SK-N-SH treated with all-trans-retinoic acid at 6 μM for 48 hours (cell line): ENCODE results near the gene ZNF219.

Source experiments
- ATAC-seq: fragments of 200-7000 bp; cut with Tn5 transposase; 3 replicates; pipeline ENCODE4 v1.9.1; 2020; ENCODE audit warnings: mild to moderate bottlenecking, moderate library complexity
- BACH2 ChIP-seq: fragments of 250-450 bp; sonication (Bioruptor Pico); IDR thresholded peaks from 2 replicates; pipeline ENCODE4 v1.9.0; 2021; ENCODE audit warnings: mild to moderate bottlenecking, borderline replicate concordance
- CSDC2 ChIP-seq: fragments of 250-450 bp; sonication (Bioruptor Pico); IDR thresholded peaks from 2 replicates; pipeline ENCODE4 v1.5.0; 2020; ENCODE audit warnings: mild to moderate bottlenecking, moderate library complexity
- ESRRG ChIP-seq: fragments of 250-450 bp; sonication (Bioruptor Pico); IDR thresholded peaks from 2 replicates; pipeline ENCODE4 v1.6.1; 2021; ENCODE audit warnings: mild to moderate bottlenecking
- GLIS3 ChIP-seq: fragments of 250-450 bp; sonication (Bioruptor Pico); IDR thresholded peaks from 2 replicates; pipeline ENCODE4 v1.5.0; 2020; ENCODE audit warnings: mild to moderate bottlenecking, moderate library complexity
- ISL1 ChIP-seq: fragments of 250-450 bp; sonication (Bioruptor Pico); IDR thresholded peaks from 2 replicates; pipeline ENCODE4 v2.1.2; 2022; ENCODE audit warnings: mild to moderate bottlenecking, moderate library complexity
- OSR1 ChIP-seq: fragments of 250-450 bp; sonication (Bioruptor Pico); IDR thresholded peaks from 2 replicates; pipeline ENCODE4 v1.8.0; 2022; ENCODE audit warnings: moderate library complexity, mild to moderate bottlenecking, inconsistent platforms
- RARB ChIP-seq: fragments of 250-450 bp; sonication (Bioruptor Pico); IDR thresholded peaks from 2 replicates; pipeline ENCODE4 v1.8.0; 2021; ENCODE audit warnings: mild to moderate bottlenecking, moderate library complexity
- SNAI2 ChIP-seq: fragments of 250-450 bp; sonication (Bioruptor Pico); IDR thresholded peaks from 2 replicates; pipeline ENCODE4 v1.5.0; 2020; ENCODE audit warnings: mild to moderate bottlenecking, moderate library complexity
- TCF4 ChIP-seq: fragments of 250-450 bp; sonication (Bioruptor Pico); IDR thresholded peaks from 2 replicates; pipeline ENCODE4 v1.8.0; 2021; ENCODE audit warnings: mild to moderate bottlenecking, moderate library complexity, borderline replicate concordance
- ZFP30 ChIP-seq: fragments of 450-650 bp; formaldehyde crosslinking; IDR thresholded peaks from 2 replicates; pipeline ENCODE4 v1.5.0; 2022; ENCODE audit warnings: mild to moderate bottlenecking, moderate library complexity
- ZNF70 ChIP-seq: fragments of 450-650 bp; formaldehyde crosslinking; IDR thresholded peaks from 2 replicates; pipeline ENCODE4 v1.5.0; 2020; ENCODE audit warnings: mild to moderate bottlenecking, moderate library complexity
- ZNF8 ChIP-seq: fragments of 450-650 bp; formaldehyde crosslinking; IDR thresholded peaks from 2 replicates; pipeline ENCODE4 v1.5.0; 2020; ENCODE audit warnings: mild to moderate bottlenecking, moderate library complexity
- TF ChIP-seq, protein P1 (sequence below): fragments of 250-450 bp; sonication (Bioruptor Pico); IDR thresholded peaks from 2 replicates; pipeline ENCODE4 v1.5.0; 2020; ENCODE audit warnings: mild to moderate bottlenecking, moderate library complexity
- TF ChIP-seq, protein P2 (sequence below): fragments of 250-450 bp; sonication (Bioruptor Pico); IDR thresholded peaks from 2 replicates; pipeline ENCODE4 v1.8.0; 2020; ENCODE audit warnings: mild to moderate bottlenecking, moderate library complexity, borderline replicate concordance
- TF ChIP-seq, protein P3 (sequence below): fragments of 250-450 bp; sonication (Bioruptor Pico); IDR thresholded peaks from 2 replicates; pipeline ENCODE4 v1.8.0; 2021; ENCODE audit warnings: low read depth, mild to moderate bottlenecking, moderate library complexity, borderline replicate concordance

The ZNF219 gene

DNA sequence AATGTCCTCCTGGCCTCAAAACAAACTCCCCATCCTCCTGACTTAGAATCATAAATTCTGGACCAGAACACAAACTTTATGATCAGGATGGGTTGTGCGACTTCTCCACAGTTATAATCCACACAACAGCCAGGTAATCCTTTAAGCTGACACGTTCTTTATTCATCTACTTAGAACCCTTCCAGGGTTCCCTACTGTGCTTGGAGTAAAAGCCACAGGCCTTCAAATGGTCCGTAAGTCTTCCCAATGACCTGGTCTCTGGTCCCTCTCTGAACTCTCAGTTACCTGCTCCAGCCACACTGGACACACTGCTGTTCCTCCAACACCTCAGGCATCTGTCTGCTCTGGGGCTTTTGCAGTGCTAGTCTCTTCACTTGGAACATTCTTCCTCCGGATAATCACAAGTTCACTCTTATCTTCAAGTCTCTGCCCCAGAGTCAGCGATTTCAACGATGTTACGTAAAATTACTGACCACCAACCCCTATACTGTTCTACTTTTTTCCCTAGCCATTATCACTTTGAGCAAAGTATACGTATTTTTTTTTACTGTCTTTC is 58.0 kb downstream of the ZNF219 start:
- no peak; the same call in 2 of the 3 replicates for ATAC-seq
- TF ChIP-seq ZNF8 (CRISPR knock-in tag) (no peak), ZFP30 (no peak), ZNF70 (CRISPR knock-in tag) (no peak), BACH2 (CRISPR knock-in tag) (no peak), CSDC2 (CRISPR knock-in tag) (no peak), TCF4 (CRISPR knock-in tag) (no peak), GLIS3 (no peak), ESRRG (CRISPR knock-in tag) (no peak), SNAI2 (CRISPR knock-in tag) (no peak), OSR1 (CRISPR knock-in tag) (no peak), ISL1 (no peak), RARB (CRISPR knock-in tag) (no peak)
- TF ChIP-seq, protein P1, sequence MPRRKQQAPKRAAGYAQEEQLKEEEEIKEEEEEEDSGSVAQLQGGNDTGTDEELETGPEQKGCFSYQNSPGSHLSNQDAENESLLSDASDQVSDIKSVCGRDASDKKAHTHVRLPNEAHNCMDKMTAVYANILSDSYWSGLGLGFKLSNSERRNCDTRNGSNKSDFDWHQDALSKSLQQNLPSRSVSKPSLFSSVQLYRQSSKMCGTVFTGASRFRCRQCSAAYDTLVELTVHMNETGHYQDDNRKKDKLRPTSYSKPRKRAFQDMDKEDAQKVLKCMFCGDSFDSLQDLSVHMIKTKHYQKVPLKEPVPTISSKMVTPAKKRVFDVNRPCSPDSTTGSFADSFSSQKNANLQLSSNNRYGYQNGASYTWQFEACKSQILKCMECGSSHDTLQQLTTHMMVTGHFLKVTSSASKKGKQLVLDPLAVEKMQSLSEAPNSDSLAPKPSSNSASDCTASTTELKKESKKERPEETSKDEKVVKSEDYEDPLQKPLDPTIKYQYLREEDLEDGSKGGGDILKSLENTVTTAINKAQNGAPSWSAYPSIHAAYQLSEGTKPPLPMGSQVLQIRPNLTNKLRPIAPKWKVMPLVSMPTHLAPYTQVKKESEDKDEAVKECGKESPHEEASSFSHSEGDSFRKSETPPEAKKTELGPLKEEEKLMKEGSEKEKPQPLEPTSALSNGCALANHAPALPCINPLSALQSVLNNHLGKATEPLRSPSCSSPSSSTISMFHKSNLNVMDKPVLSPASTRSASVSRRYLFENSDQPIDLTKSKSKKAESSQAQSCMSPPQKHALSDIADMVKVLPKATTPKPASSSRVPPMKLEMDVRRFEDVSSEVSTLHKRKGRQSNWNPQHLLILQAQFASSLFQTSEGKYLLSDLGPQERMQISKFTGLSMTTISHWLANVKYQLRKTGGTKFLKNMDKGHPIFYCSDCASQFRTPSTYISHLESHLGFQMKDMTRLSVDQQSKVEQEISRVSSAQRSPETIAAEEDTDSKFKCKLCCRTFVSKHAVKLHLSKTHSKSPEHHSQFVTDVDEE (CRISPR knock-in tag), result no peak
- TF ChIP-seq, protein P2, sequence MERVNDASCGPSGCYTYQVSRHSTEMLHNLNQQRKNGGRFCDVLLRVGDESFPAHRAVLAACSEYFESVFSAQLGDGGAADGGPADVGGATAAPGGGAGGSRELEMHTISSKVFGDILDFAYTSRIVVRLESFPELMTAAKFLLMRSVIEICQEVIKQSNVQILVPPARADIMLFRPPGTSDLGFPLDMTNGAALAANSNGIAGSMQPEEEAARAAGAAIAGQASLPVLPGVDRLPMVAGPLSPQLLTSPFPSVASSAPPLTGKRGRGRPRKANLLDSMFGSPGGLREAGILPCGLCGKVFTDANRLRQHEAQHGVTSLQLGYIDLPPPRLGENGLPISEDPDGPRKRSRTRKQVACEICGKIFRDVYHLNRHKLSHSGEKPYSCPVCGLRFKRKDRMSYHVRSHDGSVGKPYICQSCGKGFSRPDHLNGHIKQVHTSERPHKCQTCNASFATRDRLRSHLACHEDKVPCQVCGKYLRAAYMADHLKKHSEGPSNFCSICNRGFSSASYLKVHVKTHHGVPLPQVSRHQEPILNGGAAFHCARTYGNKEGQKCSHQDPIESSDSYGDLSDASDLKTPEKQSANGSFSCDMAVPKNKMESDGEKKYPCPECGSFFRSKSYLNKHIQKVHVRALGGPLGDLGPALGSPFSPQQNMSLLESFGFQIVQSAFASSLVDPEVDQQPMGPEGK, result no peak
- TF ChIP-seq, protein P3, sequence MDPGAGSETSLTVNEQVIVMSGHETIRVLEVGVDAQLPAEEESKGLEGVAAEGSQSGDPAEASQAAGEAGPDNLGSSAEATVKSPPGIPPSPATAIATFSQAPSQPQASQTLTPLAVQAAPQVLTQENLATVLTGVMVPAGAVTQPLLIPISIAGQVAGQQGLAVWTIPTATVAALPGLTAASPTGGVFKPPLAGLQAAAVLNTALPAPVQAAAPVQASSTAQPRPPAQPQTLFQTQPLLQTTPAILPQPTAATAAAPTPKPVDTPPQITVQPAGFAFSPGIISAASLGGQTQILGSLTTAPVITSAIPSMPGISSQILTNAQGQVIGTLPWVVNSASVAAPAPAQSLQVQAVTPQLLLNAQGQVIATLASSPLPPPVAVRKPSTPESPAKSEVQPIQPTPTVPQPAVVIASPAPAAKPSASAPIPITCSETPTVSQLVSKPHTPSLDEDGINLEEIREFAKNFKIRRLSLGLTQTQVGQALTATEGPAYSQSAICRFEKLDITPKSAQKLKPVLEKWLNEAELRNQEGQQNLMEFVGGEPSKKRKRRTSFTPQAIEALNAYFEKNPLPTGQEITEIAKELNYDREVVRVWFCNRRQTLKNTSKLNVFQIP, result no peak
